Mesodermal cell (in vitro differentiated cells): ENCODE data around the gene TPP2. TPM values are rescaled to one million over a fixed set of nuclear protein-coding genes. Genes with fewer than 3 reads are reported as not detected.

Experiments
- H3K27ac ChIP-seq: 2 replicates; pipeline ENCODE4 v1.7.0; 2013; ENCODE audit warnings: mild to moderate bottlenecking, low read depth, low read length, moderate library complexity; ENCODE audit not compliant: severe bottlenecking
- H3K36me3 ChIP-seq: 2 replicates; pipeline ENCODE4 v1.7.1; 2013; ENCODE audit warnings: mild to moderate bottlenecking, low read length, moderate library complexity; ENCODE audit not compliant: control insufficient read depth, insufficient read depth
- H3K4me1 ChIP-seq: one replicate; pipeline ENCODE4 v1.7.1; 2013; ENCODE audit warnings: mild to moderate bottlenecking, low read length; ENCODE audit not compliant: insufficient read depth, control insufficient read depth, poor library complexity, severe bottlenecking
- H3K4me3 ChIP-seq: 2 replicates; pipeline ENCODE4 v1.7.0; 2013; ENCODE audit warnings: low read length, control low read depth, mild to moderate bottlenecking; ENCODE audit not compliant: insufficient read depth, poor library complexity, severe bottlenecking; ENCODE audit errors: extremely low read depth
- H3K9me3 ChIP-seq: 2 replicates; pipeline ENCODE4 v1.7.1; 2013; ENCODE audit warnings: mild to moderate bottlenecking, low read length, moderate library complexity; ENCODE audit not compliant: control insufficient read depth
- WGBS, 2 experiments: methylation state at CpG; one replicate each; pipeline ENCODE4 v1.1.5; 2013; ENCODE audit warnings: missing lambda C conversion rate in 2 of 2; ENCODE audit not compliant: insufficient coverage in 2 of 2; 5-methylcytosine and 5-hydroxymethylcytosine counted together
- polyA plus RNA-seq, 2 experiments: library from polyadenylated mRNA; stranded (reverse); fragments of 50-300 nt; gene quantifications; one replicate each; pipeline ENCODE4 v1.2.3, GENCODE V29; 2013

Gene TPP2
- 46.4 TPM for polyA plus RNA-seq (2013, experiment 1 of 2)
- 52.8 TPM for polyA plus RNA-seq (2013, experiment 2 of 2)

DNA sequence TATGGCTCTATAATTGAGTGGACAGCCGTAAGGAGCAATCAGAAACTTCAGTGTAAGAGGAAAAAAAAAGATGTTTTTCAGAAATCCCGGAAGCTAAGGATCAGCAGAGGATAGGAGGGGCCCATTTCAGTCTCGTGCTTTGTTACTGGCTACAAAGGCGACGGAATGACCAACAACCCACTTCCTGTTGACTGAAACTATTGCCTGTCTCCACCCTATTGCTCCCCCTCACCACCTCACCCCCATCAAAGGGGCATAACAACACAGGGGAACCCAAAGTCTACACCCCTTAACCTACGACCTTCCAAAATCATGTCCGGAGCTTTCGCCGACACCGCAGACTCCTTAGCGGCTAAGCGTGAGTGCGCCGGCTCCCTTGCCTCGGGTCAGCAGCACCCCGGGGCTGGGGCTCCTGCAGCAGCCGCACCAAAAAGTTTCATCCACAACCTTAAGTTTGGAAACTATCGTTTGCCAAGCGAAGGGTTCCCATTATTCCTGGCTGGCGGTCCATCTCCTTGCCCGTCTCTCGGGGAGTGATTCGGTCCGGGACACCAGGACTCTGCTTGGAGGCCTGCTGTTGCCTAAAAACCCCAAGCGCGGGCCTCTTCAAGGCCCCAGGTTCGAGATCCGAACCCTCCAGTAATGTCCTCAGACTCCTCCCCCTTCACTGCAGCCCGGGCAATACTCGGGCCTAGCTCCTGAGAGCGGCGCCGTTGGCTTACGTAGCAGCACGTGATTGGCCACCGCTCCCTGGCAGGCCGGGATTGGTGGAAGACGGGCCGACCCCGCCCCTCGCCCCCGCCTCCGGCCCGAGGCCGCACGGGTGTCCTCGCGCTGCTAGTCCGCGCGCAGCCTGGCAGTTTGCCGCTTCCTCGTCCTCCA, at the start of gene TPP2:
Gene TPP2, plus strand, starts transcription at position 840 of the 882 bp plus-strand sequence. CDS start 53 bp downstream, outside the sequence.
- peak within 1 kb of the TSS; percentile 97 for H3K27ac ChIP-seq
- peaks cover 3% of the 10 kb centered on the region for H3K36me3 ChIP-seq
- no peaks in the 10 kb centered on the region for H3K9me3 ChIP-seq
- 0 to 1% methylated on average over 30 to 46 of the region's 53 CpGs for WGBS, 2 experiments
- H3K4me1 ChIP-seq: peaks cover 7% of the 10 kb centered on the region
- H3K4me3 ChIP-seq: peak within 1 kb of the TSS; percentile 95

DNA sequence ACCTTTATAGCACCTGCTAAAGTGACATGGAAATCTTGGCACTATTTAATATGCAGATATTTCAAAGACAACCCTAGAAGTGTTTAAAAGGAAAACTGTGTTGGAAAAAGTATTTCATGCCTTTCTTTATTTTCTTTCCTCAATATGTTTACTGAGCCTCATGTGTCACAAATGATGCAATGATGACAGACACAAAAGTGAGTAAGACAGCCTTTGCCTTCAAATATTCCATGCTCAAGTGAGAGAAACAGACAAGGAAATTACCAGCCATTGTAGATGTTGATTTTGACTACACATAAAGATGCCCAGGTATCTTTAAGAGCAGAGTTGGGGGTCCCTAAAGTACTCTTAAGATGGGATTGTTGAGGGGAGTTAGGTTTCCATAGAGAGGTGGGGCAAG, 48.0 kb upstream of the TPP2 start:
- Histone ChIP-seq H3K4me1 (no peaks in the 10 kb centered on the region), H3K9me3 (no peaks in the 10 kb centered on the region), H3K36me3 (no peaks in the 10 kb centered on the region), H3K4me3 (no peak overlapping the region), H3K27ac (no peak overlapping the region)

DNA sequence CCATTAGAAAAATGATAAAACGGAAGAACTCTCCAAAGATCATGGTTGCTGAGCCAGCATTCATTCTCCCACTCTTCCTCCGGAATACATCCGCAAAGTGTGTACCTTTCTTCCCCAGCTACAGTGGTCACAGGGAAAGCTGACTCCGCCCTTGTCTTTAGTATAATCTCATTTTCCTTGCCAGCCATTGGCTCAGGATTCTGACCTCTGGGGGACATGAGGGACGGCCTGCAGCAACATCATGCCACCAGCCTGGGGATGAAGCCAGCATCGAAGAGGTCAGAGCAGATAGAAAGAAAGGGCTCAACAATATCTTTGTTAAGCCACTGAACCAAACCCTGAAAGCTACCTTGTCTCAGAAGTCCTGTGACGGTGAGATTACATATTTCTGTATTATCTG, 46.3 kb upstream of the TPP2 start:
- Histone ChIP-seq H3K27ac (no peak overlapping the region), H3K9me3 (no peaks in the 10 kb centered on the region), H3K4me3 (no peak overlapping the region), H3K4me1 (no peaks in the 10 kb centered on the region), H3K36me3 (no peaks in the 10 kb centered on the region)
- WGBS, 2 experiments: 84 to 86% methylated on average over 5 of the region's 7 CpGs

DNA sequence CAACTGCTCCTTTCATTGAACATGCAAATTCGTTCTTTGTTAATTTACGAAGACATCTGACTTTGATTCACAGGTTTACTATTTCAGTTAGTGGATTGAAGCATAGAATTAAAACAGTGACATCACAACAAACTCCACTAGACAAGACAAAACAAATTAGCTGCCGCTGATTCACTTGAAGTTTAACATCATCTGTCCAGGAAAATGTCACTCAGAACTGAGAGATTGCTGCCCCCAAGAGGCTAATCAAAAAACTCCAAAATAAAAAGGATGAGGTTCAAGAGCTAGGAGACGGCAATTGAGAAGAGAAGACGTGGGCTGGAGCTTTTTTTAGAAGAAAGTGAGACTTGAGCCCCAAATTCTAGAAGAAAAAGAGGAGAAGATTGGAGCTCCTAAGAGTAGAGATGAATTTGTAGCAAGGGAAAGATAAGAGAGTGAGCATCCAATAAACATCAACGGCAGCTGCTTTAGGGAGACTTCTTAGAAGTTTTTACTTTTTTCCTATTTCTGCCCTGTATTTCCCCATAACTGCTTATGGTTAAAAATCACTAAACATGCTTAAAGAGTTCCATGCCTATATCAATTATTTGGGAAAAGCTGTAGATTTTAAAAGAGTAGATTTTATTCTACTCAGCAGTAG, 40.8 kb upstream of the TPP2 start:
- WGBS, 2 experiments: 25 to 37% methylated on average over 2 of the region's 6 CpGs
- Histone ChIP-seq H3K4me1 (no peaks in the 10 kb centered on the region), H3K27ac (no peak overlapping the region), H3K4me3 (no peak overlapping the region), H3K36me3 (no peaks in the 10 kb centered on the region), H3K9me3 (no peaks in the 10 kb centered on the region)

DNA sequence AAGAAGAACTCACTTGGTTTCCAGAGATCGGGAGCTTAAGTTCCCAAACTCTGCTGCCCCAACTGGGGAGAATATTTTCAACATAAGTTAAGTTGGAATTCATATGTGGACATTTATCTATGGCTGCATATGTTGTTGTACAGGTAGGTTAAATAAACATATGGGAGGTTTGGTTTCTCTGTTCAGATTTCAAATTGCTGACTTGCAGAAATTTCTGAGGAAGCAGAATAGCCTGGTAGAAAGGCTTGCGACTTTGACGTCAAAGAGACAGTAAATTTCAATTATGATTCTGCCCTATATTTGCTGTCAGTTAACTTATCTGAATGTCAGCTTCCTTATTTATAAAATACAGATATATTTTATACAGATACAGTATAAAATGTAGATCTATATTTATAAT, 40.0 kb upstream of the TPP2 start:
- Histone ChIP-seq H3K9me3 (no peaks in the 10 kb centered on the region), H3K4me3 (no peak overlapping the region), H3K27ac (no peak overlapping the region), H3K36me3 (no peaks in the 10 kb centered on the region), H3K4me1 (no peaks in the 10 kb centered on the region)
- WGBS, 2 experiments: no CpG with 5 or more reads among the region's 3 CpGs

DNA sequence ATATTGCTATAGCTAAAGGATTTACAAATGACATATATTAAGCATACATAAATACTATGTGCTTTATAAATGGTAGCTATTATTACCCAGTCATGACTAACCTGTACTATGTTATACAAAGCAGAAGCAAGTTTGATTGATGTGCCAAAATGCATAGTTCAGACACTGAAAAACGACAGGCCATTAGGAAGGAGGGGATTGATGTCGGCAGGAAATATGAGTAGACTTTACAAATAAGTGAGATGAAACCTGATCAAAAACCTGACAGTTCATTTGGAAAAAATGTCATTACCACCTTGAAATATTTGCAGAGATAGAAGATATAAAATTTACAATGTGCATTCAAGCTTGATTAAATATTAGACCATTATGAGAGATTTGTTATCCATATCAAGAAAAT, 38.8 kb upstream of the TPP2 start:
- Histone ChIP-seq H3K4me3 (no peak overlapping the region), H3K36me3 (no peaks in the 10 kb centered on the region), H3K4me1 (no peaks in the 10 kb centered on the region), H3K9me3 (no peaks in the 10 kb centered on the region), H3K27ac (no peak overlapping the region)
- 89% methylated on average over 2 of the region's 2 CpGs; no CpG with 5 or more reads in 1 of the 2 experiments for WGBS, 2 experiments

DNA sequence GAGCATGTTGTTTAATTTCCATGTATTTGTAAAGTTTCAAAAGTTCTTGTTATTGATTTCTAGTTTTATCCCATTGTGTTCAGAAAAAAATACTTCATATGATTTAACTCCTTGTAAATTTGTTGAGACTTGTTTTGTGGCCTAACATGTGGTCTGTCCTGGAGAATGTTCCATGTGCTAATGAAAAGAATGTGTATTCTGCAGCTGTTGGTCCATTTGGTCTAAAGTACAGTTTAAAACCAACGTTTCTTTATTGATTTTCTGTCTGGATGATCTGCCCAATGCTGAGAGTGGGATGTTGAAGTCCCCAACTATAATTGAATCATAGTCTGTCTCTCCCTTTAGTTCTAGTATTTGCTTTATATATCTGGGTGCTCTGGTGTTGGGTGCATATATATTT, 34.9 kb upstream of the TPP2 start:
- Histone ChIP-seq H3K4me3 (no peak overlapping the region), H3K36me3 (no peaks in the 10 kb centered on the region), H3K27ac (no peak overlapping the region), H3K9me3 (no peaks in the 10 kb centered on the region), H3K4me1 (no peaks in the 10 kb centered on the region)
- WGBS, 2 experiments: 60 to 75% methylated on average over 1 of the region's 1 CpG

DNA sequence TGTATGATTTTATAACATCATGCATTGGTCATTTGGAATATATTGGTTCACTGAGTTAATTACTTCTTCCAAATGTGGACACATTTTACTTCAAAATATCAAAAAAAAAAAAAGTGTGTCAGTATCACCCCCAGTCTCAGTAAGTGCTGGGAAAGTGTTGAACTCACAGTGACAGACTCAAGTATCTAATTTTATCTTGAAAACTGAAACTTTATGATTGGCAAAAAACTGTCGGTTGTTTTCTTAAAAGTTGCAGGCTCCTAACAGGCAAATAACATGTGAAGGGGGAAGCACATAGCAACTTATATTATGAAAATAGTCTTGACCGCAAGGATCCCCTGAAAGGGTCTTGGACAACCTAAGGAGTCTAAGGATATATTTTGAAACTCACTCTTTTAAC, 33.5 kb upstream of the TPP2 start:
- no peak overlapping the region for H3K27ac ChIP-seq
- H3K4me1 ChIP-seq: no peaks in the 10 kb centered on the region
- no peaks in the 10 kb centered on the region for H3K9me3 ChIP-seq
- 86% methylated on average over 1 of the region's 2 CpGs; no CpG with 5 or more reads in 1 of the 2 experiments for WGBS, 2 experiments
- H3K4me3 ChIP-seq: no peak overlapping the region
- no peaks in the 10 kb centered on the region for H3K36me3 ChIP-seq

DNA sequence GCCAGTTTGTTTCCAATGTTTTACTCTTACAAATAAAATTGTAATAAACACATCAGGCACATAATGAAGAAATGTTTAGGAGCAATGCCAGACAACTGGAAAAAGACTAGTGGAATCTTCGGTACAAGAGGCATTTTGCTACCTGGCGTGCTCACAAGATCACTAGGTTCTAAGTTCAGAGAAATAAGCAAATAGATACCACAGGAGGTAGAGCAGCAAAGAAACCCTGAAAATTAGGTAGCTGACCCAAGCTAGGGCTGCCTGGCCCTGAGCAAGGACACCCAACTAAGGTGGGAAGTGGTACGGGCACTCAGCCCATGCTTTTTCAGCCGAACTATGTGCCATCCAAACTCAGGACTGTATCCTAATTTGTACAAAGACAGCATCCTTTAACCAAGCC, 32.2 kb upstream of the TPP2 start:
- no peaks in the 10 kb centered on the region for H3K36me3 ChIP-seq
- H3K4me3 ChIP-seq: no peak overlapping the region
- WGBS, 2 experiments: 85 to 98% methylated on average over 4 of the region's 4 CpGs
- no peaks in the 10 kb centered on the region for H3K4me1 ChIP-seq
- H3K9me3 ChIP-seq: no peaks in the 10 kb centered on the region
- no peak overlapping the region for H3K27ac ChIP-seq

DNA sequence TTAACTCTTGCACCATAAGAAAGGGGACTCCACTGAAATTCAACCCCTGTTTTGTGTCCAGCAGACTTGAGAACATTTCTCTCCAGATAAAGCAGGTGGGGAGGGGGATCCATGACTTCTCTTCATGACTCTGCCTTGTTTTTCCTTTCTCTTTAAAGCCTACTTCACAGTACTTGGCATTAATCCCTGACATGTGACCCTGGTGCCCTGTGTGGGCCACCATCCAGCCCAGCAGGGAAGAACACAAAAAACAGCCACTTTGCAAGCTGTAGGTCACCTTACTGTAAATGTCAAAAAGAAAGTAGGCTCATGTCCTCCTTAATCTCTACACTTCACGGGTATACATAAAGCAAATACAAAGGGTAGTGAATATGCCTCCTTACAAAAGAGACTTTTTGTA, 30.3 kb upstream of the TPP2 start:
- no peak overlapping the region for H3K27ac ChIP-seq
- no peaks in the 10 kb centered on the region for H3K4me1 ChIP-seq
- no peaks in the 10 kb centered on the region for H3K9me3 ChIP-seq
- H3K4me3 ChIP-seq: no peak overlapping the region
- WGBS, 2 experiments: no CpG with 5 or more reads among the region's 1 CpG
- no peaks in the 10 kb centered on the region for H3K36me3 ChIP-seq

DNA sequence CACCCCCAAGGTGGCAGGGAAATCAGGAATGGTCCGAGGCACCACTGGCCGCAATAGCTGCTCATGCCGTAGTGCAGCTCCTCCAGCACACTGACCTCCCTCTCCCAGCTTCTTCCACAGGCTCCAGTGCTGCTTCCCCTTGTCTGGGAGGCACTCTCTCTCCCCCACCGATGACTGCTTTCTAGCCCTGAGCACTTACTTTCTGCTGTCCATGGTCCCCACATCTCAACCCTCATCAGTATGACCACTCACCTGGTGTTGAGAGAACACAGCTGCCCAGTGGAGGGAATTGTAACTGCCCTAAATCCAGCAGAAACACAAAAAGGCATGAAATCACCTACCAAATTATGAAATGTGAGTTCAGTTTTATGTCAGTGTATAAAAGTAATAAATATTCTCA, 28.9 kb upstream of the TPP2 start:
- H3K9me3 ChIP-seq: no peaks in the 10 kb centered on the region
- H3K4me3 ChIP-seq: no peak overlapping the region
- no peaks in the 10 kb centered on the region for H3K36me3 ChIP-seq
- H3K27ac ChIP-seq: no peak overlapping the region
- WGBS, 2 experiments: 74 to 85% methylated on average over 3 to 4 of the region's 4 CpGs
- no peaks in the 10 kb centered on the region for H3K4me1 ChIP-seq
